ENCODE measurements around the gene FAM222A.

The FAM222A gene

DNA sequence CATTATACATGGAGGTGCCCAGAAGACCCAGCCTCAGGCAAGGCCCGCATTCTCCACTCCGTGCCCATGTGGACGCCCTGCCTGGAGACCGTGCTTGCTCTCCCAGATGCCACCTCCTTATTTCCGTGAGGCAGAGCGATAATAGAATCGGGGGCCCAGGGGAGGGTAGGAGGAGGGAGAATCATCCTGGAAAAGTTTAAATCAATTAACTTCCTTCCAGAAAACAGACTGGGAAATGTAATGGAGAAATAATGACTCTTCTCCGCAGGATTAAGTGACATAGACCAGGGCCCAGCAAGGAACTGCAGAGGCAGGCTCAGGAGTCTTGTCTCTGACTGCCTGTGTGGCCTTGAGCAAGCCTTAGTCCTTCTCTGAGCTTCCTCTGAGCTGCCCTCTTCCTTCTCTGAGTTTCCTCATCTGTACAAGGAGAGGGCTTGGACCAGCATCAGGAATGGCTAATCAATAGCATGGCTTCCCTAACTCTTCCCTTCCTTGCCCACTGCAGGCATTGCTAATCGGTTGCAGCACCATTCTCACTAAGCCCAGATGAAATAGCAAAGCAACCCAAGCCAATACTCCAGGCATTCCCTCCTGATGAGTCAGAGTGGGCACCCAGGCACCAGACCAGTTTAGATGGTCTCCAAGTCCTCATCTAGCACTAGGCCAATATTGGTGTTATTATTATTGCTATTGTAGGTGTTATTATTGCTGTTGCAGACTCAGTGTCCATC, 11.3 kb upstream of the FAM222A start:
- no peak for DNase-seq (ENCODE audit: extremely low read depth, low read depth)
- TF ChIP-seq, protein P1, sequence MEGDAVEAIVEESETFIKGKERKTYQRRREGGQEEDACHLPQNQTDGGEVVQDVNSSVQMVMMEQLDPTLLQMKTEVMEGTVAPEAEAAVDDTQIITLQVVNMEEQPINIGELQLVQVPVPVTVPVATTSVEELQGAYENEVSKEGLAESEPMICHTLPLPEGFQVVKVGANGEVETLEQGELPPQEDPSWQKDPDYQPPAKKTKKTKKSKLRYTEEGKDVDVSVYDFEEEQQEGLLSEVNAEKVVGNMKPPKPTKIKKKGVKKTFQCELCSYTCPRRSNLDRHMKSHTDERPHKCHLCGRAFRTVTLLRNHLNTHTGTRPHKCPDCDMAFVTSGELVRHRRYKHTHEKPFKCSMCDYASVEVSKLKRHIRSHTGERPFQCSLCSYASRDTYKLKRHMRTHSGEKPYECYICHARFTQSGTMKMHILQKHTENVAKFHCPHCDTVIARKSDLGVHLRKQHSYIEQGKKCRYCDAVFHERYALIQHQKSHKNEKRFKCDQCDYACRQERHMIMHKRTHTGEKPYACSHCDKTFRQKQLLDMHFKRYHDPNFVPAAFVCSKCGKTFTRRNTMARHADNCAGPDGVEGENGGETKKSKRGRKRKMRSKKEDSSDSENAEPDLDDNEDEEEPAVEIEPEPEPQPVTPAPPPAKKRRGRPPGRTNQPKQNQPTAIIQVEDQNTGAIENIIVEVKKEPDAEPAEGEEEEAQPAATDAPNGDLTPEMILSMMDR (IDR thresholded peaks at IDR 0.05; ENCODE audit: low read depth, low read length) = no peak

DNA sequence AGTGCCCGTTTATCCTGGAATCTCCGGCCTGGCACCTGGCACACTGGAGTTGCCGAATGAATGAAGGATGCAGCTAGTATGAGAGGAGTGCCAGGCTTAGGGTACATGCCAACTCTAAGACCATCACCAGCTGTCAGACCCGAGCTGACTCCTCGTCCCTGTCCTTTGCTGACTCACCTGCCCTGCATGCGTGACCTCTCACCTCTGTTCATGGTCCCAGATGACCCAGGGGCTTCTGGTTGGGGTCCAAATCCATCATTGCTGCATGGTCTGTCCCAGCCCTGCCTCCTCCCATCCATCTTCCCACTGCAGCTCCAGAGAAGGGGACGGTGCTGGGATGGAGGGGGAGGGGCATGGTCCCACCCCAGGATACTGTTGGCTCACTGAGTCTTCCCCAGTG, 9.9 kb upstream of the FAM222A start:
- TF ChIP-seq, protein P1 (IDR thresholded peaks at IDR 0.05; ENCODE audit: low read depth, low read length) = no peak

DNA sequence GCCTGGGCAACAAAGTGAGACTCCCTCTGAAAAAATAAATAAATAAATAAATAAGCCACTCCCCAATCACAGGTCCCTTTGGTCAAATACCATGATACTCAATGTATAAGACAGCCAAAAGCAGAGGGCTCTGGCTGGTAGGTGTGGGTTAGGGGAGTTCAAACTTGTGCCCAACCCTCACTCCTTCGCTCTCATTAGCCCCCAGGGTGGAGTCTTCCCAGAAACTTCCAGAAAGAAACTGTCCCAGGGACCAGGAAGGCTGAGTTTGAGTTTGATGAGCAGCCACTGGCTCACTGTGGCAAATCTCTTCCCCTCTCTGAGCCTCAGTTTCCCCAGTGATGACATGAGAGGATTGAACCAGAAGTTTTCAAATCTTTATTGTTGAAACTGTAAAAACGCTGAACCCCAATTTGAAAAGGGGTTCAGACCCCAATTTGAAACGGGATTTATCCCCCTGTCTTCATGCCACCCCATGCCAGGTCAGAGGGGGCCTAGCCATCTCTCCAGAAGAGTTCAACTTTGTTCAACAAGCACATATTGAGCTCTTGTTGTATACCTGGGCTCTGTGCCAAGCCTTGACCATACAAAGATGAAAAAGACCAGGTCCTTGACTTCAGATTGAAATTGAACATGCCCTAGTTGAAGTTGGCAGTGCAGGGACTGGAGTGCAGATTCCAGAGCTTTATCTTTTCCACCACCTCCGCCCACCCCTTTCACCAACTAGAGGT, 9.1 kb upstream of the FAM222A start:
- DNase-seq (ENCODE audit: extremely low read depth, low read depth) = no peak
- TF ChIP-seq, protein P1 (IDR thresholded peaks at IDR 0.05; ENCODE audit: low read depth, low read length) = no peak

More for the DNA sequence above, 9.9 kb upstream of the FAM222A start:
- no peak for DNase-seq (ENCODE audit: extremely low read depth, low read depth)

DNA sequence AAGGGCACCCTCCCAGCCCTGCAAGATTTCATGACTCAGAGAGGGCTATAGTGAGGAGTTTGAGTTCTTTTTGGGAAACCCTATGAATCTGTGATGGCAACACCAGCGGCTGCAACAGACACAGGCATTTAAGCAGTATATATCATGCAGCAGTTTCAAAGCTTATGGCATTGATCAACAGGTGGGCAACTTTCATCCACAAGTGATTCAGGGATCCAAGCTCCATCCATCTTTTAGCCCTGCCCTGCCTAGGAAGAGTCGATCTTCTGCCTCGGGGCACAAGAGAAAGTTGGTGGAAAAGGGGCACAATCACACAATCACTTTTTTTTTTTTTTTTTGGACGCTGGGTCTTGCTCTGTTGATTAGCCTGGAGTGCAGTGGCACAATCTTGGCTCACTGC, 8.3 kb upstream of the FAM222A start:
- no peak for DNase-seq (ENCODE audit: extremely low read depth, low read depth)
- TF ChIP-seq, protein P1 (IDR thresholded peaks at IDR 0.05; ENCODE audit: low read depth, low read length) = no peak

DNA sequence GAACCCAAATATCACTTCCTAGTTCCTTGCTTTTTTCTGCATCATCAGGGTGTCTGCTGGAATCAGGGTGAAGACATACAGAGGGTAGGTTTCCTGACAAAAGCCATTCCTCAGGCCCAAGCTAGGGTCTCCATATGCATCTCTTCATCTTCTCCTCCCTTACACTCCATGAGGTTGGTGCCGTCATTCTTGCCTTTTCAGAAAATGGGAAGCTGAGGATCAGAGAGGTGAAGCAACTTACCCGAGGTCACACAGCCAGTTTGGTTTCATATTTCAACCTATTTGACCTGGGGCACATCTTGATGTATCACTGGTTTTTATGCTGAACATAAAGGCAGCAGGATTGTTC, 7.3 kb upstream of the FAM222A start:
- TF ChIP-seq, protein P1 (IDR thresholded peaks at IDR 0.05; ENCODE audit: low read depth, low read length) = no peak
- no peak for DNase-seq (ENCODE audit: extremely low read depth, low read depth)

DNA sequence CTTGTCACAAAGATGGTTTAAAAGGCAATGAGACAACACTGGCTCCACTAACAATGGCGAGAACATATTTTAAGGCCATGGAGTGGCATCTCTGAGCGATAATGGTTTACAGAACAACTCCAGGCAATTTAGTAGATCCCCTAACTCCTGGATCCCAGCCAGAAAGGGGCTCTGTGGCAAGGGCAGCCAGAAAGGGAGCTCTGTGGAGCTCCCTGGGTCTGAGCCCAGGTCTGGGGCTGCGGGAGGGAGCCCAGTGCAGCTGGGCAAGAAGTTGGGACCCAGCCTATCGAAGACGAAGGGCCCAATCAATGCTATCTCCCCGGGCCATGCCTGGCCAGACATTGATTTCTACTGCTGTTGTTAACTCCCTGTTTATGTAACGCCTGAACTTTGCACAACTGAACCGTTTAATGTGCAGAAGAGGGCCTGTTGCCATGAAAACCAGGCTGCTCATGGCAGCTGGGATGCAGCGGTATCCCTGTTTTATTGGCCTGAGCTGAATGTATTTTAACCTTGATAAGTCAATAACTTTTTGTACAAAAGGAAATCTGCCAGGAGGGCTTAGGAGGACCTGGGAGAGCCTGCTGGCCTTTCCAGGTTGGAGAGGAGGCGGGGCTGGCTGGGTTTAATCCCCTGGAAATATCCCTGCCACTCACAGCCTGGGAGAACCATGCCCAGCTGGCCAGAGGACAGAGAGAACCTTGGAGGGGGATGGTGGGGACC, 6.7 kb upstream of the FAM222A start:
- TF ChIP-seq, protein P1 (IDR thresholded peaks at IDR 0.05; ENCODE audit: low read depth, low read length) = no peak
- no peak for DNase-seq (ENCODE audit: extremely low read depth, low read depth)

DNA sequence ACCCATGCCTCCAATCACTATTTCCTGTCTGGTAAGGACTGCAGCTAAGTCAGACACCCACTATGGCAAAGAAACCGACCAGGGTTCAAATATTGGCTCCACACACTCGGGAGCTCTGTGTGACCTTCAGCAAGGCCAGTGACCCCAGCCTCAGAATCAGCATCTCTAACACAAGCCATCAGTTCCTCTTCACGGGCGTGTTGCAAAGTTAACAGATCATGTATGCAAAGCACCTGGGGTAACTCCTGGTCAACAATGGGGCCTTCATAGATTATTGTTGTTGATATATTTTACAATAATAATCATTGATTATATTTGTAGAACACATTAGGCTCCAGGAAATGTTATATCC, 6.2 kb upstream of the FAM222A start:
- no peak for DNase-seq (ENCODE audit: extremely low read depth, low read depth)
- TF ChIP-seq, protein P1 (IDR thresholded peaks at IDR 0.05; ENCODE audit: low read depth, low read length) = no peak
